ENCODE results near the gene ZBTB37.
"Not testable (repeated sequence)": the region's sequence is repeated elsewhere in the genome, so short reads cannot be mapped to it uniquely, and the experiment has no call there.

Gene ZBTB37

DNA sequence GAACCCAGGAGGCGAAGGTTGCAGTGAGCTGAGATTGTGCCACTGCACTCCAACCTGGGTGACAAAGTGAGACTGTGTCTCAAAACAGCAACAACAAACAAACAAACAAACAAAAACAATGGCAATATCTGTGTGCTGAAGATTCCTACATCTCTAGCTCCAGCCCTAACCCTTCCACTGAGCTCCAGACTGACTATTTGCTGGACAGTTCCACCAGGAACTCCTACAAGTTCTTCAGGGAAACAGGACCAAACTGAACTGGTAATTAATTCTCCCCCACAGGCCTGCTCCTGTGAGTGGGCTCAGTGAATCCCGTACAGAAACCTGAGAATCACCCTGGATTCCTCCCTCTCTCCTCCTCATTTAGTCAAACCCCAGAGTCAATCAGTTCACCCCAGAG, 47.4 kb downstream of the ZBTB37 start:
- DNase-seq = no peak

DNA sequence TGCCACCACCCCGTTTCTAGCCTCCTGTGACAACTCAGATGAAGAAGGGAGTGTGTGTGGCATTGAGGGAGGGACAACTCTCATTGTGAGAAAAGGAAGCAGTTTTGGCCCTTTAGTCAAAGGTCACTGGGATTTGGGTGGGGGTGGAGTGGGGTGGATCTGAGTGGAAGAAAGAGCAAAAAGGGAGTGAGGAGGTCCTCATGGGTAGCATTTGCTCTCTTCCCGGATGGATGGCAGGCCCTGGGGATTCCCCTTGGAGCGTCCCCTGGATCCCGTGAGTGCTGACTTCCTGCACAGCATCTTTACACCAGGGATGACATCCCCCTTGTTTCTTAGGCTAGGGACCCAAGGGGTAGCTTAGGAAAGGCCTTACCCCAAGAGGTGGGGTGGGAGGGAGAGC, 48.5 kb downstream of the ZBTB37 start:
- no peak for DNase-seq

GRCh38 chr1:173917149-173917548, 49.0 kb downstream of the ZBTB37 start, which contains the start of gene SERPINC1:
TSS of gene SERPINC1 (minus strand) at chr1:173917327. CDS start at chr1:173917259, 68 bp downstream.
- DNase-seq = no peak

DNA sequence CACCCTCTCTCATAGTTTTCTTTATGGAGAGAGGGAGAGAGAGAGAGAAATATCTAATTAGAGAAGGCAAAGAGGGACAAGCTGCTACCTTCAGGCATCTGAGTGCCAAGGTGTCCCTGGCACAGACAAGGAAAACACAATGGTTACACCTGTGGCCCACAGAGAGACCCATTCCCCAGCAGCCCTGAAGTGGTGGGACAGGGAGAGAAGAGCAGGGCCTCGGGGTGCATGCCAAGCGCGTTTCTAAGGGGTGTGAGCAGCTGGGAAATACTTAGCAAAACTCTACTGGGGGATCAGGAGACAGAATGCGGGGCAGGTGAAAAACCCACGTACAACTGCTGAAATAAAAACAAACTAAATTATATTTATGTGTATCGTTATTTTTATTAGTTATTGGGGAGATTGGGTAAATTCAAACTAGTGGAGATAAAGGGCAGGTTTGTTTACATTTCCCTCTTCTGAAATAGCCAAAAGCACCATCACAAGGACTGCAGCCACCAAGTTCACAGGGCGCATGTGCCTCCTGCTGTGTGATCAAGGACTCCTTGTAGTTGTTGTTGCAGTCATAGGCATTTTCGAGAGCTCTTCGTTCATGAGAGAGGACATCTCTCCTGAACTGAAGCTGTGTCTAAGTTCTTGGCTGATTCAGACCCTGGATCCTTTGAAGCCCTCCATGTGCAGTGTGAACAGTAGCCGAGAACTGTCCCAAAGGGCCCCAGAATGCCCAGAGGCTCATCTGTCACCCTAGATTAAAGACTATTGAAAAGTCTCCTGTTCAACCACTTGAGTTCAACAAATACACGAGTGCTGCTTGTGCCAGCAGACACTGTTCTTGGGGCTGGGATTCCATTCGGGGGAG, 49.7 kb downstream of the ZBTB37 start:
- no peak for DNase-seq

- no peak for DNase-seq
These were observed 52.7 kb downstream of the ZBTB37 start for GRCh38 chr1:173920861-173921260.

DNA sequence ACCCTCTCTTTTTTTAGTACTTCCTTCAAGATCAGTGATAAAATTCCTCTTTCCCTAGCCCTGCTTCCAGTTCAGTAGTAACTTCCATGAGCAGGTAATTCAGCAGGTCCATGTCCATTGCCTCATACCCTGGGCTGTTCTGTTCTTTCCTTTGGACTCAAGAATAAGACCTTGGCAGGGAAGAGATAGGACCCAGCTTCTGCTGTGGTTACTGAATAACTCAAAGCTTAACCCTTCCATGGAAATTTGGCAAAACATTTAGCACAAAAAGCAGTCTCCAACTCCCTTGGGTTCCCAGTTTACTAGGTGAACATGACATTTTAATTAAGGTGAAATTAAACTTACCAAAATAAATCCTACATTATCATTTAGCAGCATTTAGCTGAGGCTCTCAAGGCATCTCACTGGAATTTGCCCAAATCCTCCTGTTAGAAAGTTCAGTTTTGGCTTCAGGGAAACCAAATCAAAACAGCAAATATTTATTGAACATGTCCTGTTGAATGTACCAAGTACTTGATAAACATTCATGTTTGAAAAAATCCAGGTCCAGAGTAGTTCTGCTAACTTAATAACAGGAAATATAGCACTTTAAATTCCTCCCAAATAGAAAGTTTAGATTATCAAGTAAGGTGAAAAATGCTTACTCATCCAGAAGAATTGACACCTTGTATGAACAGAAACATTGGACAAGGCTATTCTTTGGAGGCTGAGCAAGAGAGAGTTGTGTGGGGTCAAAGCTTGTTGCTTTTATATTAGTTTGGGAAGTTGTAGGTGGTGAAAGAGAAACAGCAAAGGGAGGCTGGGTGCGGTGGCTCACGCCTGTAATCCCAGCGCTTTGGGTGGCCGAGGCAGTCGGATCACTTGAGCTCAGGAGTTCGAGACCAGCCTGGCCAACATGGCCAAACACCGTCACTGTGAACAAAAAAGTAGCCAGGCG, 57.4 kb downstream of the ZBTB37 start:
- no peak for DNase-seq

DNA sequence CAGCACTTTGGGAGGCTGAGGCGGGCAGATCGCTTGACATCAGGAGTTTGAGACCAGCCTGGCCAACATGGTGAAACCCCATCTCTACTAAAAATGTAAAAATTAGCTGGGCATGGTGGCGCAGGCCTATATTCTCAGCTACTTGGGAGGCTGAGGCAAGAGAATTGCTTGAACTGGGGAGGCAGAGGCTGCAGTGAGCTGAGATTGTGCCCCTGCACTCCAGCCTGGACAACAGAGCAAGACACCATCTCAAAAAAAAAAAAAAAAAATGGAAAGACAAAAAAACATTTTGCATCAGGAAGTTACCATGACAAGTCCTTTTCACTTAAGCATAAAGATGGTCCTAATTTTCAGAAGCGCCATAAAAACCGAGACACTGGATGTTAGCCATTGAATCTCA, 62.4 kb downstream of the ZBTB37 start:
- not testable (repeated sequence) for DNase-seq

GRCh38 chr1:173934440-173934839, 66.3 kb downstream of the ZBTB37 start:
- DNase-seq = no peak

DNA sequence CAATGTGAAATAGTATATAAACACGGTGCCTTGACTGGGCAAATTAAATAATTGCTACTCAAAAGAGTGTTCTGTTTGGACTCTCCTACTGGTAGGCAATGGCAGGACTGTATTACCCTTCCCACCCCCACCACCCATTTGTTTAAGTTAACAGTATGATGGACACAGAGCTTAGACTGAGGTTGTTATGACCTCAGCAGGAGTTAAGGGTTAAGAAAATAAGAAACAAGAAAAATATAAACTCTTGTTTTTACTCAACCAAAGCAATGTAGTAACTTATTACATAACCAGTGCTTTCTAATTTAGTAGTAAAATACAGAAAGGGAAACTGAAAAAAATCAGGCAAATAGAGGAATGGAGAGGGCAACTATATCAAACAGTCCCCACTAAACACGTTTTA, 68.9 kb downstream of the ZBTB37 start:
- no peak for DNase-seq

DNA sequence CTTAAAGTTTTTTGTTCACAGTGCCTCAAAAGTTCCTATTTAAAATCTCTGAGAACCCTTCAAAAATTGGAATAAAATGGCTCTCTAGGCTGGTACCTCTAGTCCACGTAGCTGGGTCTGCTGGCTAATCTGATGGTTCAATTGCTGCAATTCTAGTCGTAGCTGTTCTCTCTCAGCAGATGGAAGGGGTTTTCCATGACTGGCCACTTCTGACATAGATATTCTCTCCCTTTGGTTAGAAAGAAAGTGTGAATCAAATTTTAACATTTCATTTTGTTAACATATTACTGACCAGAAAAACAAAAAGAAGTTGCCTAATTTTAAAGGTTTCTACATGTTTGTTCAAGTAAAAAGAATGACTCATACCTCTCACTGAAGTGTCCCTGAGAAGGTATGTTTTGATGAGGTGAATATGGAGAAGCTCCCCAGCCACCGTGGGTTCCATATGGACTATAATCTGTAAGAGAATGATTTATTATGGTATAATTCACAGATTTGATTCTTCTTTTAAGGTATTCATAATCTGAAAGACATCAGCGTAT, 78.3 kb downstream of the ZBTB37 start:
- no peak for DNase-seq

- DNase-seq = no peak
These were observed 80.4 kb downstream of the ZBTB37 start for GRCh38 chr1:173948594-173948993.

Data from NCI-H2029 (cell line).